HL-60/S4 treated with phorbol 12-myristate 13-acetate at 8.2 ng/mL for 4 days and 3 days (cell line): Measurements from ENCODE around the gene UNC80.

Experiments
- in situ Hi-C: fragments of 300-500 bp; cut with MboI; formaldehyde crosslinking; loops from 2 replicates; pipeline ENCODE4 v1.15.0; 2022; ENCODE audit warnings: low sequenced_read_pairs

The UNC80 gene

DNA sequence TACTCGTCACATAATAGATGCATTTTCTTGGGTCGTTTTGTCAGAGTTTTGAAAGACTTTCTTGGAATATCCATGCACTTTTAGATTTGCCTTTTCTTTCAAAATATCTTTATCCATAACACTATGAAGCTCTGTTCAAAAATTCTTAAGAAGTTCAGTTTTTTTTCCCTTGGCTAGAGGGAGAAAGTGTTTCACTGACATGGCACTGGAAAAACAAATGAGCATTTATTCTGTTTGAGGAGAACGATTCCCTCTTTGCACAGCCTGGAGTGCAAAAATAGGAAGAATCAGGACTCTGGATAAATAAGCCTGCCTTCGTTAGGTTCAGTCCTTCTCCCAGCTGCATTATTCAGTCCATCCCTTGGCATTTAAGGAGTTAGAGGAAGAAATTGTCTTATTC, 139.9 kb downstream of the UNC80 start:
- in situ Hi-C loops, result no loop called here

- in situ Hi-C loops, result no loop called here
These were observed 142.2 kb downstream of the UNC80 start for GRCh38 chr2:209913786-209914345.

- in situ Hi-C loops, result no loop called here
These were observed 145.6 kb downstream of the UNC80 start for GRCh38 chr2:209917154-209917771.

DNA sequence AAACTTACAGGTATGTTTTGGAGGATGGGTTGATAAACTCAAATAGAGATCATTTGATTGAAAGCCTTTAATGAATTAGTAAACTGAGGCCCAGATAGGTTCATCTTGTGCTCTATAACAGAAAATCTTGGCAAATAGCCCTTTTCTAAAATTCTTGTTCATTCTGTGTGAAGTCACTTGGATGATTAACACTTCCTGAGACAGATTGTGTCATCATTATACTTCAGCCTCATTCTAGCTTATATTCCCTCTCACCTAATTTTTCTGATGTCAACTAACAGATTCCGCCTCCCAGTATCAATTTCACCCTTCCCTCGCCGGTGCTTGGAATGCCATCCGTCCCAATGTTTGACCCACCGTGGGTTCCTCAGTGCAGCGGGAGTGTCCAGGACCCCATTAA, 146.6 kb downstream of the UNC80 start:
- in situ Hi-C loops, result no loop called here

- in situ Hi-C loops, result no loop called here
These were observed 150.5 kb downstream of the UNC80 start for GRCh38 chr2:209922116-209922515.

- in situ Hi-C loops, result no loop called here
These were observed 157.7 kb downstream of the UNC80 start for GRCh38 chr2:209929369-209929768.

DNA sequence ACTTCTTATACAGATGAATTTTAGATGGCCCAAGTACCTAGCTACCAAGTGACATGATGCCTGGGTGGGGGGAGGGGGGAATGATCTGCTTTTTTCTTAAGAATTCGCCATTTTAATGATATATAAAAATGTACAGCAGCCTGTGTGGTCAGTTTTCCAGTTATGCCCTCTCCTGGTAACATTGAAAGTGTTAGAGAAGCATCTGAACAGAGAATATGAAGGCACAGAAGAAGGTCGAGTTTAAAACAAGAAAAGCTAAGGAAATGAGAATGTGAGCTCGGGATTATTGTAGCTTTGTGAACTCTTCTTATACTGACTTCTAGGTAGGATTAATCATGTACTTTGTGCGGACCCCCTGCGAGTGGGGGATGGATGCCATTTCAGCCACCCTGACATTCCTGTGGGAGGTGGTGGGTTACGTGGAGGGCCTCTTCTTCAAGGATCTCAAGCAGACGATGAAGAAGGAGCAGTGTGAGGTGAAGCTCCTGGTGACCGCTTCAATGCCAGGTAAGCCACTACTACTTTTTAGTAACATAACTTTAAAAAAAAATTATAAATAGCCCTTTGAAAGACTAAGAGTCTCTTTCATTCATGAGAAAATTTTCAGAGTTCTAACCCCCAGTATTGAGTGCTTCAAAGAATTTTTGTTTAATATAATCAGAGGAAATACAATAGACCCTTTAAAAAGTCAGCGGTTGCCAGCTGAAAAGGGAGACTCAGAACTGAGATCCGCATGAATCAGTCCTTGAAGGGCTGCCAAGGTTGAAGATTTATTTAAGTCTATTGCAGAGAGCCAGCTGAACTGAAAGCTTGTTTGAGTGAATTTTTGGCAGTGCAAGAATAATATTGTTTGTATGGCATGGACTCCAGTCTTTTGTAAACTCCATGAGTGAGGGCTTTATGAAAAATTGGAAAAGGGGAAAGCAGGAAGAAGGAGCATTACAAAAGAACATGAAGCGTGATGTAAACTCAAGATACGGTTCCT, 162.2 kb downstream of the UNC80 start:
- in situ Hi-C loops, result no loop called here

DNA sequence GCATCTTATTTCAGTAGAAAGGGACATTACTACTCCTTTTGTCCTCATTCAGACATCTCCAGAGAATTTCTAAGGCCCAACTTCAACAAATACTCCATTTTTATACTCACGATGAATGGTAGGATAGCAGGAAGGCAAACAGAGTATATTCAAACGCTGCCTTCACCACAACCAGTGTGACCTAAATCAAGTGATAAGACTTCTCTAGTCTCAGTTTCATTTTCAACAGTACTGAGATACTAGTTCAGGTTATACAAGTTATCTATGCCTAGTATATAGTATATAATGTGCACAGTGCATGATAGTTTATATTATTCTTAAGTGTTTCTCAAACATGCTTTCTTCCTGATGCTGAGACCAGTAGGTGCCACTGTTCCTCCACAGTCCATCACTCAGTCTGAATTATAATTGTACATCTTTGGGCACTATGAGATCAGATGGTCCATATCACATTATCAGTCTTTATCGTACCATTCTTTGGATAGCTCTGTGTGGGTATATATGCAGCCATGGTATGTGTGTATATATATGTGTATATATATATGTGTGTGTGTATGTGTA, 164.6 kb downstream of the UNC80 start:
- in situ Hi-C loops, result no loop called here

GRCh38 chr2:209937893-209938292, 166.3 kb downstream of the UNC80 start:
- in situ Hi-C loops, result no loop called here

GRCh38 chr2:209938906-209939305, 167.3 kb downstream of the UNC80 start:
- in situ Hi-C loops, result no loop called here

DNA sequence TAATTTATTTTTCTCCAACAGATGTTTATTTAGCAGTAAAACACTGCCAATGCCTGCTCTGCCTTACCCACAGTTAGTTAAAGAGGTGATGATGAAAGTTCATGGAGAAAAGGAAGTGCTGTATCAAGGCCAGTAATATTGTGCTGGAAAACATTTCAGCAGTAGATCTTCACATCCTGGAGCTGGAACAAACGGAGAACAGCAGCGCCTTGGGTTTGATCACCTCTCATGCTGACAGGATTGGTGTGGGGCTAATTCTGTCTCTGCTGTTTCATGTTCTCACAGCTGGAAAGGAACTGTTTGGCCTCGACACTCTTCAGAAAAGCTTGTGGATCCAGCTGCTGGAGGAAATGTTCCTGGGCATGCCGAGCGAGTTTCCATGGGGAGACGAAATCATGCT, 169.3 kb downstream of the UNC80 start:
- in situ Hi-C loops, result no loop called here

DNA sequence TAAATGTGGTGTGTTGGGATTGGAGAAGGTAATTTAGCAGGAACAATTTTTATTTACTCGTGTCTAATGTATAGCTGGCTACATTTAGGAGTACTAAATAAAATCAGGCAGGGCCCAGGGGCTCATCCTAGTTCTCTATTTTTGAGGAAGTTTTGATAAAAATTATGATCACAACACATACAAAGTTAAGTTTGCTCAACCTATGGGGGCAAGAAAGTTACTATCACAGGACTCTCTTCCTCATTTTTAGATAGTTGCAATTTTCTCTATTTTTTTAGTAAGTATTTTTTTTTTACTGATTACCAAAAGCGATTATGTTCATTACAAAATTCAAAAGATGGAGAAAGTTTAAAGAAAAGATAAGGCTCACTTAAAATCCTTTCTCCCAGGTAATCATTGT, 170.8 kb downstream of the UNC80 start:
- in situ Hi-C loops, result no loop called here

DNA sequence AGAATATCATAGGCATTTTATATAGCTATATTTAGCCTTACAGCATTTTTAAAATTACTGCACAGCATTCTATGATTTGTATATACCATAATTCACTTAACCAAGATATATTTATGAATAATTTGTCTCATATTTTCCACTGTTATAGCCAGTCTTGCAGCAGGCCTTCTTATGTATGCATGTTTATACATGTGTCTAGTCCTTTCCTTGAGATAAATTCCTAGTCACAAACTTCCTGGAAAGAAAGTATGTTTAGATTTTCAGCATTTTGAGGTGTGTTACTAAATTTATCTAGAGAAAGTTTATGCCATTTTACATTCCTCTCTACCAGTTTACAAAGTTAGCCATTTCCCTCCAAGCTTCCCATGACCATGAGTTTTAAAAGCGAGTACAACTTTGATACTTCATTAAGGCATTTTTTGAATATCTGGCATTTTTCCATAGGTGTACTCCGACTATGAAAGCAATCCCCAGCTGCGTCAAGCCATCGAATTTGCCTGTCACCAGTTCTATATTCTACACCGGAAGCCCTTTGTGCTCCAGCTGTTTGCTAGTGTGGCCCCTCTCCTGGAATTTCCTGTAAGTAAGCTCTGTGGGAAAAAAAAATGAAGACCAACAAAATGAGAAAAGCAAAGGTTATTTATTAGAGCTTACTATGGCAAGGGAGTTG, 171.4 kb downstream of the UNC80 start:
- in situ Hi-C loops, result no loop called here

DNA sequence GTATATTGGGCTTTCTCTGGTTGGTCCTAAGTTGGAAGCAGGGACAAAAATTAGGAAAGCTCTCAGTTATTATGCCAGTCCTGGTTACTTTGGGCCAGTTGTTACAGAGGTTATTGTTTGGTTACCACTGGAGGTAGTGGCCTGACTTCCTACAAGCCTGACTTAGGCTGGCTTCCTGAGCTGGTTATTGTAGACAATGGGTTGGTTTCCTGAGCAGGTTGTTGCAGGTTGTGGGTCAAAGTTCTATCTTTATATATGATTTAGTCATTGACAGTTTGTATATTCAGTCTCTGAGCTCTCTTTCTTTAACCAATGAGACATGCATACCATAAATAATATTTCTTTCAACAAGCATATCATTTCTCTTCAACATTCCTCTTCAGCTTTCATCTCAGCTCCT, 172.1 kb downstream of the UNC80 start:
- in situ Hi-C loops, result no loop called here

- in situ Hi-C loops, result no loop called here
These were observed 174.9 kb downstream of the UNC80 start for GRCh38 chr2:209946539-209946938.

- in situ Hi-C loops, result loop anchor here (25.0 kb wide), 1 partner anchor 619 kb away; no protein-coding TSS in a partner anchor
These were observed 184.6 kb downstream of the UNC80 start for GRCh38 chr2:209956271-209956670.

GRCh38 chr2:209958016-209958415, 186.4 kb downstream of the UNC80 start:
- in situ Hi-C loops, result loop anchor here (25.0 kb wide), 1 partner anchor 621 kb away; no protein-coding TSS in a partner anchor

DNA sequence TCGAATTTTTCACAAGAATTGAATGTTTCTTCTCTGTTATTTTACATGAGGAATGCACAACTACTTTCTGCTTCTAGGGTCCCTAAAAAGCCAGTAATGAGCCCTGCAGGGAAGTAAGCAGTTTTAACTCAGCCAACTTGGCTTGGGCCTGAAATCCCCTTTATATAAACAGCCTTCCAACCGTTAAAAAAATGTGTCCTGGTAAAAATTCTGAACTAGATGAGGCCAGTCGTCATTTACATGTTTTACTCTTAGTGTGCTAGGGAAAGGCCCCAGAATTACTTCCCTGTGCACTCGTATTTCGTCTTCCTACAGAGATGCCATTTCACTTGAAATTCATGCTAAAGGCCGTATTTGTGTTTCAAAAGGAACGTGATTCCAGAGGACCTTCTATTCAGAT, 188.4 kb downstream of the UNC80 start:
- in situ Hi-C loops, result loop anchor here (25.0 kb wide), 1 partner anchor 623 kb away; no protein-coding TSS in a partner anchor

DNA sequence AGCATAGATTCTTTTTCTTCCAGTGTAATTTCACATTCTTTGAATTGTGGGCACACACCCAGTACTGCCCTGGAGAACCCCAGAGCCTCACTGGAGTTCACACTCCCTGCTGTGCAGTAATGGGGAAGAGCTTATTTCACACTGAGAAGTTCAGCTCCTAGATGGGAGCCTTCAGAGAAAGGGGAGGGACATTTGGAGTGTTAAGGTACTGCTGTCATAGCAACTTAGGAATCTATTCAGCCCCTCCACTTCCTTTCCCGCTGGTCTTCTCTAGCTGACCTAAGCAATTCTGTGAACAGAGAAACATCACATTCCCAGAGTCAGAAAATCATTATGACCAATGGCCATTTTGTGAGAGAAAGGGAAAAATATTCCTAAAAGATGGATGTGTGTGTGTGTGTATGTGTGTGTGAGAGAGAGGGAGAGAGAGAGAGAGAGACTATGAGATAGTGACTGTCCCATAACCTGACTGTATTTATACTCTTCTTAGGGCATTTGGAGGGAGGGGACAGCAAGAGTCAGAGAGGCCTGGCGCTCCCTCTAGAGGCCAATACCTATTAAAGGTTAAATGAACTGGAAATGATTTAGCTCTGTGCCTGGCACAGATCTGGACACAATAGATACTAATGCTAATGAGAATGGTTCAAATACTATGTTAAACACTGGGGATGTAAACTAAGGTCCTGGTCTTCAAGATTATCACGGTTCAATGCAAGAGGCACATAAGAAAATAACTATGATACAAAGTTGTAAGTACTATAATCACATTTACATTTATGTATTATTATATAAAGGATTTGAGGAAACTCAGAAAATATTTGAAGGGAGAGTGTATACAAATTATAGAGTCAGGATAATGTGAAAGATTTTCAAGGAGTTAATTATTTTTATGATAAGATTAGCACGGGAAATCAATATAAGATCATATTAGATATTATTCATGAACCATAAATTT, 189.3 kb downstream of the UNC80 start:
- in situ Hi-C loops, result loop anchor here (25.0 kb wide), 1 partner anchor 624 kb away; no protein-coding TSS in a partner anchor

- in situ Hi-C loops, result loop anchor here (25.0 kb wide), 1 partner anchor 628 kb away; no protein-coding TSS in a partner anchor
These were observed 194.1 kb downstream of the UNC80 start for GRCh38 chr2:209965723-209966122.
